Endothelial cell of hepatic sinusoid (primary cell): ENCODE results near the gene UBE2N.

Source experiments
- in situ Hi-C: cut with HindIII; loops from 2 replicates; pipeline ENCODE4 v1.10.0; 2017; ENCODE audit warnings: low sequenced_read_pairs

Gene UBE2N, protein sequence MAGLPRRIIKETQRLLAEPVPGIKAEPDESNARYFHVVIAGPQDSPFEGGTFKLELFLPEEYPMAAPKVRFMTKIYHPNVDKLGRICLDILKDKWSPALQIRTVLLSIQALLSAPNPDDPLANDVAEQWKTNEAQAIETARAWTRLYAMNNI

GRCh38 chr12:93441617-93442410 is at the start of gene UBE2N:
Gene UBE2N, minus strand, starts transcription at chr12:93441947. Its CDS starts 63 bp downstream, at chr12:93441884.
- in situ Hi-C loops: no loop called here

DNA sequence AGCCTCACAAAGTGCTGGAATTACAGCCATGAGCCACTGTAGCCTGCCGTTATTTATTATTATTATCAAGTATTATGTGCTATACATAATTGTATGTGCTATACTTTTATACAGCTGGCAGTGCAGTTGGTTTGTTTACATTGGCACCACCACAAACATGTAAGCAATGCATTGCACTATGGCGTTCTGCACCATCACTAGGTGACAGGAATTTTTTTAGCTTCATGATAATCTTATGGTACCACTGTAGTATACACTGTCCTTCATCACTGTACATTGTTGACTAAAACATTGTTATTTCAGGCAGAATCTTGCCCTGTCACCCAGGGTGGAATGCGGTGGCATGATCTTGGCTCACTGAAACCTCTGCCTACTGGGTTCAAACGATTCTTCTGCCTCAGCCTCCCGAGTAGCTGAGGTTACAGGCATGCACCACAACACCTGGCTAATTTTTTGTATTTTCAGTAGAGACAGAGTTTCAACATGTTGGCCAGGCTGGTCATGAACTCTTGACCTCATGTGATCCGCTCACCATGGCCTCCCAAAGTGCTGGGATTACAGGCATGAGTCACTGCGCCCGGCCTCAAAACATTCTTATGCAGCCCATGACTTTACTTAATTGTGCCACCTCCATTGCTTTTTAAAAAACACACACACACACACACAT is 42.7 kb upstream of the UBE2N start:
- in situ Hi-C loops: no loop called here

DNA sequence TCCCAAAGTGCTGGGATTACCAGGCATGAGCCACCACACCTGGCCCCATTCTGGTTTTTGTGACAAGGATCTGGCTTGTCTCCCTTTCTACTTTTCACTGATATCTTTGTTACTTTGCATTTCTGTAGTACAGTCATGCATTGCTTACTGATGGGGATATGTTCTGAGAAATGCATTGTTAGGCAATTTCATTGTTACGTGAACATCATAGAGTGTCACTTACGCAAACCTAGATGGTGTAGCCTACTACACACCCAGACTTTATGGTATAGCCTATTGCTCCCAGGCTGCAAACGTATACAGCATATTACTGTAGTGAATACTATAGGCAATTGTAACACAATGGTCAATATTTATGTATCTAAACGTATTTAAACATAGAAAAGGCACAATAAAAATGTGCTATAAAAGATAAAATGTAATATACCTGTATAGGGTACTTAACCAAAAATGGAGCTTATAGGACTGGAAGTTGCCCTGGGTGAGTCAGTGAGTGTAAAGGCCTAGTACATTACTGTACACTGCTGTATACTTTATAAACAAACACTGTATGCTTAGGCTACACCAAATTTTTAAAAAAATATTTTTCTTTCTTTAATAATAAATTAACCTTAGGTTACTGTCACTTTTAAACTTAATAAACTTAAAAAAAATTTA is 41.5 kb upstream of the UBE2N start:
- in situ Hi-C loops: no loop called here

- in situ Hi-C loops: no loop called here
Measured at GRCh38 chr12:93482721-93483120, 41.0 kb upstream of the UBE2N start.

DNA sequence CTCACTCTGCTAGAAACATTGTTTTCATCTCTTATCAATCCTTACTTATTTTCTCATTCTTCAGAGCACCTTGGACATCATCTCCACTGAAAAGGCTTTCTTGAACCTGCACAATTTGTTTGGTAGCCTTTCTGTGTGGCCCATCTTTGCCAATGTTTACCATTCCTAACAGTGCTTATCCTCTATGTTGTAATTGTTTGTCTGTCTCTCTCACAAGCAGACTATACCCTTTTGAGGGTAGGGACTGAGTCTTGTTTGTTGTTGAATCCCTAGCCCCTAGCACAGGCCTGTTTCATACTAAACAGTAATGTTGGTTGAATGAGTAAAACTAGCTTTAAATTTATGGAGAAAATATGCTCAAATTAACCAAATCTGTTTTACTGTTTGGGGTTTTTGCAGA is 34.8 kb upstream of the UBE2N start:
- in situ Hi-C loops: no loop called here

DNA sequence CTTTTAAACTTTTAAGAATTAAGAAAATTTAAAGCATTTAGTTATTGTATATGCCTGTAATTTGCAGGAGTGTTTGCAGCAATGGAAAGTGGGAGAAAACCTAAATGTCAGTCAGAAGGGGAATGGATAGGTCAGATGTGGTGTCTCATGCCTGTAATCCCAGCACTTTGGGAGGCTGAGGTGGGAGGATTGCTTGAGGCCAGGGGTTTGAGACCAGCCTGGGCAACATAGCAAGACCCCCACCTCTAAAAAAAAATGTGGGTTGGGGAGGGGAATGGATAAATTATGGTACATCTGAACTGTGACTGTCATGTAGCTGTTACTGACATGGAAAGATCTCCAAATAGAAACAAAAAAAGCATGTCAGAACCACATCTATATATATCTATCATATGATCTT is 27.6 kb upstream of the UBE2N start:
- in situ Hi-C loops: no loop called here

DNA sequence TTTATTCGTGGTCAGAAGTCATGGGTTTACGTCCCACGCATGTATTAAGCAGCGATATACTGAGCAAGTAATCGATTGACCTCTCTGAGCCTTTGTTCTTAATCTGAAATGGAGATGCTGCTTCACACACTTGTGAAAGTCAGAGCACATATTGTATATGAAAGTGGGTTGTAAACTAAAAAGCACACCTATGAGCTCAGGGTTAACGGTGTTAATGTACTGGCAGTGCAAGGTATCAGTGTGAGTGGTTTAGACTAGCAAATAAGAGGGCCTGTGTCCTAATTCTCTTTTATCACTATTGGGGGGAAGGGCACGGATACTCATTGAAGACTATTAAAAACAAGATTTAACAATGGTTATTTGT is 26.2 kb upstream of the UBE2N start:
- in situ Hi-C loops: no loop called here

- in situ Hi-C loops: no loop called here
Measured at GRCh38 chr12:93467351-93468007, 25.7 kb upstream of the UBE2N start, which contains the start of gene MRPL42. Gene MRPL42, plus strand, starts transcription at chr12:93467514. Its CDS starts 1,772 bp downstream, at chr12:93469286.

GRCh38 chr12:93466625-93467350 is 25.0 kb upstream of the UBE2N start:
- in situ Hi-C loops: no loop called here

- in situ Hi-C loops: no loop called here
Measured at GRCh38 chr12:93465841-93466240, 24.1 kb upstream of the UBE2N start.

GRCh38 chr12:93461503-93461902 is 19.8 kb upstream of the UBE2N start:
- in situ Hi-C loops: no loop called here

DNA sequence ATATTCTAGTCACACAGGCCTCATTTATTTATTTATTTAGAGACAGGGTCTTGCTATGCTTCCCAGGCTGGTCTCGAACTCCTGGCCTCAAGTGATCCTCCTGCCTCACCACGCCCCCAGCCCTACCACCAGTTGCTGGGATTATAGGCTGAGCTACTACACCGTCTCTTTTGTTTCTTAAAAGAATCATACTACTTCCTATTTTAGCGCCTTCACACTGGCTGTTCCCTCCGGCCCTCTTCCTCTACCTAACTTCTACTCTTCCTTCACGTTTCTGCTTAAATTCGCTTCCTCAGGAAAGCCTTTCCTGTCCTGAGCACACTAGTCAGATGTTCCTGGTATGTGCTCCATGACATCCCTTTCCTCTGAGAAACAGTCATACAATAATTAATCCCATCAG is 19.2 kb upstream of the UBE2N start:
- in situ Hi-C loops: no loop called here

DNA sequence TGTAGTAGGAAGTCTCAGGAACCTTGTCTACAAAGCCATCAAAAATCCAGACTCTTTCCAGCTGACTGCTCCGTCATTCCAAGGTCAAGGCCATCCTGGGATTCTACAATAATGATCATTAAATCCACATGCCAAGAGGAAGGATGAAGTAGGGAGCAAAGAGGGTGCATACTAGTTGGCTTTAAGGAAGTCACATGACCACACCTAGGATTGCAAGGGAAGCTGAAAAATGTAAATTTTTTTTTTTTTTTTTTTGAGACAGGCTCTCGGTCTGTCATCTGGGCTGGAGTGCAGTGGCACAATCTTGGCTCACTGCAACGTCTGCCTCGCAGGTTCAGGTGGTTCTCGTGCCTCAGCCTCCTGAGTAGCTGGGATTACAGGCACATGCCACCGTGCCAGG is 18.3 kb upstream of the UBE2N start:
- in situ Hi-C loops: no loop called here

DNA sequence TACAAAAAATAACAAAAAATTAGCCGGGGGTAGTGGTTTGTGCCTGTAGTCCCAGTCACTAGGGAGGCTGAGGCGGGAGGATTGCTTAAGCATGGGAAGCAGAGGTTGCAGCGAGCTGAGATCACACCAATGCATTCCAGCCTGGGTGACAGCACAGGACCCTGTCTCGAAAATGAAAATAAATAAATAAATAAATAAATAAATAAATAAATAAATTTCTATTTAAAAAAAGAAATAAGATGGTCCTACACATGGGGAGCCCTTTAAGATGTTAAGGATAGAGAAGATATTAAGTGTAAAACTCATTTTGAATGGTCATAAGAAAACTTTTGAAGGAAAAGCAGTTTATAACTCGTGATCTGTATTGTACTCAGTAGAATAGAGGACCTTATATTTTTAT is 17.4 kb upstream of the UBE2N start:
- in situ Hi-C loops: no loop called here

GRCh38 chr12:93456077-93456476 is 14.3 kb upstream of the UBE2N start:
- in situ Hi-C loops: no loop called here

DNA sequence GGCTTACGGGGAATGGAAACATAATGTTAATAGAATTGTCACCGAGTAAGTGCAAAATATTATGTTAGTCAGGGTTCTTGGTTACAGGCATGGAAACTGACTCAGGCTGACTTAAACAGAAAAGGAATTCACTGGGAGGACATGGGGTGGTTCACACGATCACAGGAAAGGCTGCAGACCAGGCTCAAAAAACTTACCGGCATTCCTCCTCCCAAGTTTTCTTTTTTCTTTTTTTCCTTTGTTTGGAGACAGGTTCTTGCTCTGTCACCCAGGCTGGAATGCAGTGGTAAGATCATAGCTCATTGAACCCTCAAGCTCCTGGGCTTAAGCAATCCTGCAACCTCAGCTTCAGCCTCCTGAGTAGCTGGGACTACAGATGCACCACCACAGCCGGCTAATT is 11.9 kb upstream of the UBE2N start:
- in situ Hi-C loops: no loop called here

GRCh38 chr12:93451423-93452158 is 9.8 kb upstream of the UBE2N start:
- in situ Hi-C loops: no loop called here

GRCh38 chr12:93449277-93449676 is 7.5 kb upstream of the UBE2N start:
- in situ Hi-C loops: no loop called here

DNA sequence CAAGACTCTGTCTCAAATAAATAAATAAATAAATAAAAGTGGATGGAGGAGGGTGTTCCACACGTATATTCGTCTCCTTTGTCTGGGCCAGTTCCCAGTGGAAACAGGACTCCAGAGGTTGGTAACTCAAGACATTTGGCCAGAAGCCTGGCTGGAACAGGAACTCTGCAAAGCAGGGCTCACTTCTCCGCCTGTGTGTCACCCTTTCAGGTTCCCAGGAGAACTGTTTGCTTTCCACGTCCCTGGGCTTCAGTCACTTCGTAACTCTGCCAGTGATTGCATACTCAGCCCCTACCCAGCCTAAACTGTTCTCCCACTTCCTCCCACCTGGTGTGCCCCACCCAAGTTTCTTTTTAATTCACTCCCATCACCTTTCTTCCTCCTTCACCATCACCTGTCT is 7.0 kb upstream of the UBE2N start:
- in situ Hi-C loops: no loop called here
